ENCODE data around the gene NSUN5. TPM values are rescaled to one million over a fixed set of nuclear protein-coding genes. Genes with fewer than 3 reads are reported as not detected.
"Not testable (repeated sequence)": the region's sequence is repeated elsewhere in the genome, so short reads cannot be mapped to it uniquely, and the experiment has no call there.

NSUN5 gene
- total and polyA plus RNA-seq, 8 donors: 6.7 to 97.3 (median 22.4) TPM; not detected in 1

GRCh38 chr7:73332447-73332846 is 23.8 kb upstream of the NSUN5 start:
- no peak overlapping the region for H3K4me3 ChIP-seq
- no peak for TF ChIP-seq POLR2A (IDR thresholded peaks at IDR 0.05)
- TF ChIP-seq EP300 (IDR thresholded peaks at IDR 0.05): no peak
- TF ChIP-seq POLR2AphosphoS5 (IDR thresholded peaks at IDR 0.05): no peak
- TF ChIP-seq CTCF (IDR thresholded peaks at IDR 0.05): no peak
- H3K36me3 ChIP-seq: no peaks in the 10 kb centered on the region
- 68 to 83% (median 82%) methylated on average over 6 of the region's 6 CpGs for WGBS, 5 donors
- H3K4me1 ChIP-seq: no peaks in the 10 kb centered on the region
- no peaks in the 10 kb centered on the region for H3K9me3 ChIP-seq
- no peaks in the 10 kb centered on the region for H3K27me3 ChIP-seq
- no peak for DNase-seq
- intact Hi-C loops (cut with DNase I; ENCODE audit: low total_unique reads): no loop called here
- H3K27ac ChIP-seq: no peak overlapping the region

GRCh38 chr7:73330772-73331171 is 22.1 kb upstream of the NSUN5 start:
- no peaks in the 10 kb centered on the region for H3K4me1 ChIP-seq
- WGBS, 5 donors: 68 to 77% (median 75%) methylated on average over 6 of the region's 6 CpGs
- no peak for DNase-seq
- no peaks in the 10 kb centered on the region for H3K27me3 ChIP-seq
- H3K9me3 ChIP-seq: no peaks in the 10 kb centered on the region
- no peaks in the 10 kb centered on the region for H3K36me3 ChIP-seq
- intact Hi-C loops (cut with DNase I; ENCODE audit: low total_unique reads): no loop called here
- TF ChIP-seq CTCF (IDR thresholded peaks at IDR 0.05) (no peak), POLR2AphosphoS5 (IDR thresholded peaks at IDR 0.05) (no peak), POLR2A (IDR thresholded peaks at IDR 0.05) (no peak), EP300 (IDR thresholded peaks at IDR 0.05) (no peak)
- no peak overlapping the region for H3K27ac ChIP-seq
- no peak overlapping the region for H3K4me3 ChIP-seq

- 18 to 48% (median 28%) methylated on average over 10 to 11 of the region's 11 CpGs for WGBS, 5 donors
- H3K9me3 ChIP-seq: no peaks in the 10 kb centered on the region
- no peaks in the 10 kb centered on the region for H3K36me3 ChIP-seq
- no peak overlapping the region for H3K27ac ChIP-seq
- TF ChIP-seq EP300 (IDR thresholded peaks at IDR 0.05): no peak
- TF ChIP-seq POLR2AphosphoS5 (IDR thresholded peaks at IDR 0.05): no peak
- TF ChIP-seq CTCF (IDR thresholded peaks at IDR 0.05): no peak
- no peak for TF ChIP-seq POLR2A (IDR thresholded peaks at IDR 0.05)
- DNase-seq: no peak
- no peaks in the 10 kb centered on the region for H3K27me3 ChIP-seq
- H3K4me1 ChIP-seq: peaks cover 0 to 4% (median 0%) of the 10 kb centered on the region in 4 donors
- no peak overlapping the region for H3K4me3 ChIP-seq
- intact Hi-C loops (cut with DNase I; ENCODE audit: low total_unique reads): no loop called here
Observed at GRCh38 chr7:73329861-73330581, 21.4 kb upstream of the NSUN5 start.

GRCh38 chr7:73328696-73329095 is 20.1 kb upstream of the NSUN5 start:
- Histone ChIP-seq H3K4me1 (peaks cover 5 to 14% (median 9%) of the 10 kb centered on the region in 4 donors), H3K27me3 (no peaks in the 10 kb centered on the region), H3K9me3 (no peaks in the 10 kb centered on the region), H3K27ac (no peak overlapping the region), H3K36me3 (no peaks in the 10 kb centered on the region), H3K4me3 (no peak overlapping the region)
- TF ChIP-seq CTCF (IDR thresholded peaks at IDR 0.05) (no peak), EP300 (IDR thresholded peaks at IDR 0.05) (no peak), POLR2AphosphoS5 (IDR thresholded peaks at IDR 0.05) (no peak), POLR2A (IDR thresholded peaks at IDR 0.05) (no peak)
- DNase-seq: no peak
- intact Hi-C loops (cut with DNase I; ENCODE audit: low total_unique reads): no loop called here
- 94 to 98% (median 96%) methylated on average over 10 of the region's 10 CpGs for WGBS, 5 donors

GRCh38 chr7:73327922-73328321 is 19.3 kb upstream of the NSUN5 start, which contains the start of the genes FKBP6 and TRIM50:
TSS of gene FKBP6 (plus strand) at chr7:73328161. CDS start at chr7:73328429, 268 bp downstream.
TSS of gene TRIM50 (minus strand) at chr7:73328082. CDS start at chr7:73324787, 3,295 bp downstream.
- H3K4me1 ChIP-seq: peaks cover 7 to 16% (median 12%) of the 10 kb centered on the region in 4 donors
- H3K9me3 ChIP-seq; intact Hi-C loops (cut with DNase I; ENCODE audit: low total_unique reads); H3K4me3 ChIP-seq; DNase-seq; H3K36me3 ChIP-seq; H3K27me3 ChIP-seq; H3K27ac ChIP-seq: not testable (repeated sequence)
- 92 to 95% (median 94%) methylated on average over 38 to 43 of the region's 43 CpGs for WGBS, 5 donors

GRCh38 chr7:73327449-73327848 is 18.8 kb upstream of the NSUN5 start:
- 33 to 90% (median 89%) methylated on average over 2 to 10 of the region's 13 CpGs for WGBS, 5 donors
- DNase-seq; intact Hi-C loops (cut with DNase I; ENCODE audit: low total_unique reads); H3K27me3 ChIP-seq; H3K27ac ChIP-seq; H3K9me3 ChIP-seq; H3K36me3 ChIP-seq; H3K4me3 ChIP-seq: not testable (repeated sequence)
- peaks cover 7 to 16% (median 12%) of the 10 kb centered on the region in 4 donors for H3K4me1 ChIP-seq
